GM19467 (cell line): ENCODE measurements around the gene LRP1.

Source experiments
- ATAC-seq: cut with Tn5 transposase; IDR thresholded peaks from one replicate; pipeline ENCODE4 v1.9.1; 2021; ENCODE audit warnings: mild to moderate bottlenecking, moderate library complexity; ENCODE audit not compliant: unreplicated experiment

LRP1 gene

DNA sequence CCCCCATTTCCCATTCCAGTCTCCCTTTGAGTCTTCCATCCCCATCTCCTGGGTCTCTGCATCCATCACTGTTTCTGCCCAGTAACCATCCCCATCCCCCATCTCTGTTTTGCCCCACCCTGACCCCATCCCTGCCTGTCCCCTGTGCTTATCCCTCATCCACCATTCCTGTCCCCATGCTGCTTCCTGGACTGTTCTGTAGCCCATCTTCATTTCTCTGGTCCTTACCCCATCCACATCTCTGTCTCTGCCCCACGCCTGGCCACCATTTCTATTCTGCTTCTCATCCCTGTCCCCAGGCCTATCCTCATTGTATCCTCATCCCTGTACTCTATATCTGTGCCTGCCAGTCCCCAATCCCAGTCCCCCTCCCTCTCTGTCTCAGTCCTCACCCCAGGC is 92.5 kb downstream of the LRP1 start:
- no peak for ATAC-seq

DNA sequence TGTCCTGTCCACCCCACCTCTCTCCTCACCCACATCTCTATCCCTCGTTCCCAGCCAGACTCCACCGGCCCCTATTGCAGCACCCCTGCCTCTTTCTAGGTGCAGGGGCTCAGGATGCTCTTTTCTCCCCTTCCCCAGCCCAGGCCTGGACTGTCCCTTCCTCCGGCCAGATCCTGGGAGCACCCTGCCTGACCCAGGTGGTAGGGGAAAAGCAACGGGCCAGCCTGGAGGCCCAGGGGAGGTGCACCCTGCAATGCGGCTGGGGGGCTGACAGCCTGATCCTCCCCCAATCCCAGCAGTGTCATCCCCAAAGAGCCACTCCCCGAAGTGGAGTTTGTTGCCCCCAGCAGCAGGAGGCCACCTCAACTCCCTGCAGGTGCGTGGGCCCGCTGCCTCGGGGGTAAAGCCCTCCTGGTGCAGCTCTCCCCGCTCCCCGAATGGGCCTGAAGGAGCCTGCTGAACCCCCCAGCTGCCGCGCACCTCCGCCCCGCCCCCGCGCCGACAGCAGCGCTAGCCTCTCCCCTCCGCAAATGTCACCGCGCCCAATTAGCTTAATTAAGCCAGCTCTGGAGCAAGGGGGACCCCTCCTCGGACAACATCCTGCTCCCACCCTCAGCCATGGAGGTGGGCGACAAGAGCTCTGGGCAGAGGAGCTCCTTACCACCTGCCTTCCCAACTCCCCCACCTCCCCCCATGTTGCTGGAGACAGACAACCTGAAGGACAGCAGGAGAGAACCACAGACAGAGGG is 93.1 kb downstream of the LRP1 start:
- ATAC-seq, result no peak

DNA sequence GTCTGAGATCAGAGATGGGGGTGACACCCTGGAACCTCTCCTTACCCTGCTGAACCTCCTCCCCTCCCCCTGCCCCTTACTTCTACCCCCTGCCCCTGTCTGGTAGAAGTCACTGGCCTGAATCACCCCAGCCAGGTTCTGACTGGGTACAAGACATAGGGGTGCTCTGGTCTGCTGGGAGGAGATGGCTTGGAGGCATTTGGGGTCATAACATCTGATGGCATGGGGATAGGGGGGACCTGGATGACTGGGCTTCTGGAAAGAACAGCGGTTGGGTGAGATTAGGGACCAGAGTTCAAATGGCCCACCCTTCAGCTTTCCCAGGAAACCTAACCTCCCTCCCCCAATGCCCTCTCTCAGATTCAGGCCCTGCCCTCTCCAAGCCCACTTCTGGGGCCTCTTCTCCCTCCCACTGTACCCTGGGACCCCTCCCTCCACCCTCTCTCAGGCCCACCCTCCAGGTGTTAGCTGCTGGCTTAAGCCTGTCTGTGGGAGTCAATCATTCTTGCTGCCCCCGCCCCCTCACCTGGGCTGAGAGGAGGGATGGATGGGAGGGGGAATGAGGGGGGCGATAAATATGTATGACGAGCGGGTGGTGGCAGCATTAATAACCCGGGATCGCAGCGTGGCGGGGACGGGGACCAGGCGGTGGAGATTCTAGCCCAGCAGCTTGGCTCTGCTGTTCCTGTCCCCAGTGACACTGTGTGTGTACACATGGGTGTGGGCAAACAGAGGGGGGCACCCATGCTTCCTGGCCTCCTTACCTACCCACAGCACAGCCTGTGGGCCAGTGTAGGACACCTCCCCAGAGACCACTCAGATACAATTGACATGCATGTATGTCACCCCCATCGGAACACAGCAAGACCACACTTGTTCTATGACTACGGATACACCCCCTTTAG is 94.3 kb downstream of the LRP1 start:
- ATAC-seq, result no peak

DNA sequence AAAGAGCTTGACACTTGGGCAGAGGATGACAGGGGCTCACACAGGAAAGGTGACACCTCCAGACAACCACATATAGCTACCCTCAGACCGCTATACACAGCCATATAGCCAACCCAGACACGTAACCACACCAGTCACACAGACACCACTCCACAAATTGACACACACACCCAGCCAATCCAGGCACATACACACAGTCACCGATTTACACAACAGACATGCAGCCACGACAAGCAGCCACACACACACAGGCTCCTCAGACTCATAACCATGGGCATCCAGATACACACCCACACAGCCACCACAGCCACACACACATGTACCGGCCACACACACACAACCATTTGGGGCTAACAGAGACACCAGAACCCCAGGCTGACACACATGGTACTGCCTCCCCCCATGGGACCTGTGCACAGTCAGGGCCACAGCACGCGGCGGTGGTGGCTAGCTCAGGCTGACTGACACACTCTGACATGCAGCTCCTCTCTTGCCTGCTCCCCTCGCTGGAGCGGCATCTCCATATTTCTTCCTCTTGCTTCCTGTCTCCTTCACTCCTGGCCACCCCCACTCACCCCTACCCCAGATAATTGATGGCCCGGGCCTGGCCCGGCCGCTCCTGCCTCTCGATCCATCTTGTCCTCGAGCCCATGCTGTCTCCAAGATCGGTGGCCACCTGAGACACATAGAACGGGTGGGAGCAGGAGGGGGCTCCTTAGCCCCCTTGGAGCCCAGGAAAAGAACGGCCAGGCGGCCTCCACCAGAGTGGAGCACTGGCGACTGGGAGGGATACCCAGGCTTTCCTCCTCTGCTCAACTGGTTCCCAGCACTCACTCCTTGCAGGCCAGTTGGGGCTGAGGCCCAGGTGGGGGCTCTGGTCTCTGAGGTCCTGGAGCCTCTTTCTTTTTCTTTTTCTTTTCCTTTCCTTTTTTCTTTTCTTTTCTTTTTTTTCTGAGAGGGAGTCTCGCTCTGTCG is 95.2 kb downstream of the LRP1 start:
- ATAC-seq, result no peak

DNA sequence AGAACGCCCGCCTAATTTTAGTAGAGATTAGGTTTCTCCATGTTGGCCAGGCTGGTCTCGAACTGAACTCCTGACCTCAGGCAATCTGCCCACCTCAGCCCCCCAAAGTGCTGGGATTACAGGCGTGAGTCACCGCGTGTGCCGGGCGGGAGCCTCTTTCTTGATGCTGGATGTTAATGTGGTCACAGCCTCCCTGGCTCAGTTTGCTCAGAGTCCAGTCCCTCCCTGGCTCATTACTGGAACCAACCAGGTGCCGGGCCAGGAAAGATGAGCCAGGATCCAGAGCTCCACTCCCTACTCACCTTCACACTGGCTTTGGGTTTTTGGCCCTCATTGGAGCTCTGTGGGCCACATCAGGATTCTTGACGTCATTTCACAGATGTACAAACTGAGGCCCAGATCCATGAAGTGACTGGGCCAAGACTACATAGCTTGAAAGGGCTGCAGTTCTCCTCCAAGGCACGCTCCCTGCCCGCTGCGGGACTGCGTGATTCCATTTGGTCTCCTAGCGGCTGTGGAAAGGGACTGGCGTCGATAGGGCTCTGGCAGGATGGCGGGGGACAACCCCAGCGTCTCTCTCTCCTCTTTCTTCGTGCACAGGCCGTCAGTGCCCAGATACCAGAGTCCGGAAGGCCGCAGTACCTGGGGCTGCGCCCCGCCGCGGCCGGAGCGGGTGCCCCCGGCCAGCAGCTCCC is 96.1 kb downstream of the LRP1 start:
- no peak for ATAC-seq

DNA sequence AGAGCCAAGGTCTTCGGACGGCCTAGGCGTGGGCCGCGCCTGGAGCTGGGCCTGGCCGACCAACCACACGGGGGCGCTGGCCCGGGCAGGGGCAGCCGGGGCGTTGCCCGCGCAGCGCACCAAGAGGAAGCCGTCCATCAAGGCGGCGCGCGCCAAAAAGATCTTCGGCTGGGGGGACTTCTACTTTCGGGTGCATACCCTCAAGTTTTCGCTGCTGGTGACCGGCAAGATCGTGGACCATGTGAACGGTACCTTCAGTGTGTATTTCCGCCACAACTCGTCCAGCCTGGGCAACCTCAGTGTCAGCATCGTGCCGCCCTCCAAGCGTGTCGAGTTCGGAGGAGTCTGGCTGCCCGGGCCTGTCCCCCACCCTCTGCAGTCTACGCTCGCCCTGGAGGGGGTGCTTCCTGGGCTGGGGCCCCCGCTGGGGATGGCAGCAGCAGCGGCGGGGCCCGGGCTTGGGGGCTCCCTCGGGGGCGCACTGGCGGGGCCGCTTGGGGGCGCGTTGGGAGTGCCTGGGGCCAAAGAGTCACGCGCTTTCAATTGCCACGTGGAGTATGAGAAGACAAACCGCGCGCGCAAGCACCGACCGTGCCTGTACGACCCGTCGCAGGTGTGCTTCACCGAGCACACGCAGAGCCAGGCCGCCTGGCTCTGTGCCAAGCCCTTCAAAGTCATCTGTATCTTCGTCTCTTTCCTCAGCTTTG is 96.8 kb downstream of the LRP1 start:
- no peak for ATAC-seq

DNA sequence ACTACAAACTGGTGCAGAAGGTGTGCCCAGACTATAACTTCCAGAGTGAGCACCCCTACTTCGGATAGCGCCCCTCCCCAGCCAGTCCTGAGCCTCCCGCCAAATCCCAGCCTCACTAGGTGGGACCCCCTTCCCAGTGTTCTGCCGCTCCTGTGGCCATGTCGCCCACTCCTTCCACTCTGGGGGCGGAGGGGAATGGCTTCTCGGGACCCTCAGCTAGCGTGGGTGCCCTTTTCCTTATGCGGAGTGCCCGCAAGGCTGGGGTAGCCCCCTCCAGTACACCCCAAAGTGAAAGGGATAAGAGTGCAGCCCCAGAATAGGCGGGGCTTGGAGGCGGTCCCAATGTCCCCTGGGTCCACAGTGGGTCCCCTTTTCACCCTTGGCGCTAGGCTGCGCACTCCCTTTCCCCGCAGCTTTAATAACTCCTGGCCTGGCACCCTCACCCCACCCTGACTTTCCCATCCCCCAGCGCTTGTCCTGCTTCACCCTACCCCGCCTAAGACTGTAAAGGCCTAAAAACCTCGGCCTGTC is 97.5 kb downstream of the LRP1 start:
- no peak for ATAC-seq

DNA sequence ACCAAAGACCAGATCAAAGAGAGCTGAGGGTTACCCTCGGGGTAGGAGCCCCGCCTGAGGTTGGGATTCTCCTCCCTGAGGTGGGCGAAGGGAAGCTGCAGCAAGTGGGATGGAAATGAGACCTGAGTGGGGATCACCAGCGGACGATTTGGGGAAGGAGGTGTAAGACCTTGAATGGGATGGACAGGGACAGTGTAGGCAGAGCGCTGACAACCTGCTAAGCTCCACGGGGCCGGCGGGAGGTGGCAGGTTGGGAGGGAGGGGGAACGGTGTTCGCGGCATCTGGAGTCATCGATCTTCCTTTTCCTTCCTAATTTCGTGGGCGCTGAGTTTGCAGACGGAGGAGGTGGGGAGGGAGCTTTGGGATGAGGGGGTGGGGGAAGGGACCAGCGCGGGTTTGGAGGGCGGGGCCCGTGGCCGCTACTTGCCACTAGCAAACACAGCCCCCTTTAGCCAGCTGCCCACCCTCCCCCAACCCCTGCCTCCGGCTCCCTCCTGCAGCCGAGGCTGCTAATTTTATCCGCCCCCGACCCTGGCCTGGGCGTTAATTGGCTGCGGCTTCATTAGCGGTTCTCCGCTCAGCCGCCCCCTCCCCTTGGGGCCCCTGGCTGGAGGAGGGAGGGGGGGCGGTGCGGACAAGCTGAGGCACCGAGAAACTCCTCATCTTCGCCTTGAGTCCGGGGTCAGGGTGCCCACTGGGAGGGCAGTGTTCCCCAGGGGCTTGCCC is 98.5 kb downstream of the LRP1 start:
- ATAC-seq, result no peak

DNA sequence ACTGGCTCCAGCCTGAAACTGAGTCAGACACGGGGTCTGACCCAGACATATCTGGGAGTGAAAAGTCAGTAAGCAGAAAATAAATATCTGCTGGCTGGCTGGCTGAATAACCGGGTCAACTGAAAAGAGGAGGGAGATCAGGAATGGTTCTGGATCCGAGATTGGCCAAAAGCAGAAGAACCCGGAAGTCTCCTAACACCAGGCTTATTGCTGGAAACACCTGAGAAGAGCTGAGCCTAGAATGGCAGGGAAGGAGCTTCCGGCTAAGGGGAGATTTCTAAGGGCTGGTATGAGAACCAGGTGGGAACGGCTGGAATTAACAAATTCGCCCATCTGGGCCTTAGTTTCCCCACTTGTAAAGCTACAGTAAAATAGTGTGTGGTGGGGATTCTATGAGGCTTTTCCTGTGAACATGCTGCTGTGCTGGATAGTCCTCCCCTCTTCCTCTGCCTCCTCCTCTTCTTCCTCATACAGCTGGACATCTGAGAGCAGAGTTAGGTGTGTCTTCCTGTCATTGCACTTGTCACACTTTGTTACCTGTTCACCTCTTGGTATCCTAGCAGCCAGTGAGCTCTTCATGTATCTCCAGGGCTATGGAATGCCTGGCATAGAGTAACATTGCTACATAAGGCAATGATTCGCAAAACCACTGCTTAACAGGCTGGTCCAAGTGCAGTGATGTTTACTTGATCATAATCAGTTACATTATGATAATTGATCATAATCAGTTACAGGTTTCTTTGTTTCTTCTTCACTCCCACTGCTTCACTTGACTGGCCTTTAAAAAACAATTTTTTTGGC is 99.2 kb downstream of the LRP1 start:
- ATAC-seq, result no peak

DNA sequence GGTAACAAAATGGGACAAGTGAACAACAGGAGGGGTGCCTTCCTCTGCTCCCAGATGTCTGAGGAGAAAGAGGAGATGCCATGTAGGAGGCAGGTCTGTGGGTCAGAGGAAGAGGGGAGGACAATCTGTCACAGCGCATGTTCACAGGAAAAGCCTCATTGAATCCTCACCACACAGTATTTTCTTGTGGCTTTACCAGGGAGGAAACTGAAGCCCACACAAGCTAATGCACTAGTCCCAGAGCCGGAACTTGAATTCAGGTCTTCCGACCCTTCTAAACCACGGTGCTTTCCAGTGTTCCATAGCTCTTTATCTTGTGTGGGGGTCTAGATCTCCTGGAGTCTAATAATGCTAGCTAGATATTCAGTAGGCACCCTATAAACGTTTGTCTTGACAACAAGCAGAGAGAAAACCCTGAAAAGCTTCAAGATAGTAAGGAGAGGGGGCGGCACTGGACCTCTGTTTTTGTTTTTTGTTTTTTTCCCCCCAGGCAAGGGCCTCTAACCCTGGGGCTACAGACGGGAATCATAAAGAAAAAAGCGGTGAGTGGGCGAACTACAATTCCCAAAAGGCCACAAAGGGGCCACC is 100.9 kb downstream of the LRP1 start:
- ATAC-seq, result no peak

DNA sequence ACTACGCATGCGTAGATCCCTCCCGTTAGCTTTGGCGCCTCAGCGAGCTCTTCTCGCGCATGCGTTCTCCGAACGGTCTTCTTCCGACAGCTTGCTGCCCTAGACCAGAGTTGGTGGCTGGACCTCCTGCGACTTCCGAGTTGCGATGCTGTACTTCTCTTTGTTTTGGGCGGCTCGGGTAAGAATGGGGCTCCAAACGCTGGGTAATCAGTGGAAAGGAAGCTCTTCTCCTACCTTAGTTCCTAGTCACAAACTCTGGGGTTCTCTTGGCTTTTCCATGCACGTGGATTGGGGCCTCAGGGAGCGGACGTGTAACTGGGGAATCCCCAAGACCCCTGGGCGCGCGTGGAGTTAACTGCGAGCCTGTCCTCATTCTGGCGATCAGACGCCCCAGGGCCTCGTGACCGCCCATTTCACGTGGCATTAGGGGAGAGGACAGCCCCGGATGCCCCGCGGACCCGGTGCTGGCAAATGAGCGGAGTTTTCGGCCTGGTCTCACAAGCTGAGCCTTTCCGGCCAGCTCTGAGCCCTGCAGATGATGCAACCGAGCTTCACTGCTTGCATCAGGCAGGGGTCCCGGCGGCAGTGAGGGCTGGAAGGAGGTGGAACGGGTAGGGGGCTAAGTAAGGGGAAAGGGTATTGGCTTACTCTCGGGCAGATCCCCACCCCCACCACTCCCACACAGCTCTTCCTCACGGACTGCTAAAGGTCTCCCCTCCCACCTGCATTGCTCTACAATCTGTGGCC is 101.5 kb downstream of the LRP1 start, which contains the start of gene SHMT2:
Gene SHMT2 (plus strand): TSS at position 78 of the 747 bp plus-strand sequence. CDS start 68 bp downstream, at position 146.
- peak; percentile 56 for ATAC-seq

DNA sequence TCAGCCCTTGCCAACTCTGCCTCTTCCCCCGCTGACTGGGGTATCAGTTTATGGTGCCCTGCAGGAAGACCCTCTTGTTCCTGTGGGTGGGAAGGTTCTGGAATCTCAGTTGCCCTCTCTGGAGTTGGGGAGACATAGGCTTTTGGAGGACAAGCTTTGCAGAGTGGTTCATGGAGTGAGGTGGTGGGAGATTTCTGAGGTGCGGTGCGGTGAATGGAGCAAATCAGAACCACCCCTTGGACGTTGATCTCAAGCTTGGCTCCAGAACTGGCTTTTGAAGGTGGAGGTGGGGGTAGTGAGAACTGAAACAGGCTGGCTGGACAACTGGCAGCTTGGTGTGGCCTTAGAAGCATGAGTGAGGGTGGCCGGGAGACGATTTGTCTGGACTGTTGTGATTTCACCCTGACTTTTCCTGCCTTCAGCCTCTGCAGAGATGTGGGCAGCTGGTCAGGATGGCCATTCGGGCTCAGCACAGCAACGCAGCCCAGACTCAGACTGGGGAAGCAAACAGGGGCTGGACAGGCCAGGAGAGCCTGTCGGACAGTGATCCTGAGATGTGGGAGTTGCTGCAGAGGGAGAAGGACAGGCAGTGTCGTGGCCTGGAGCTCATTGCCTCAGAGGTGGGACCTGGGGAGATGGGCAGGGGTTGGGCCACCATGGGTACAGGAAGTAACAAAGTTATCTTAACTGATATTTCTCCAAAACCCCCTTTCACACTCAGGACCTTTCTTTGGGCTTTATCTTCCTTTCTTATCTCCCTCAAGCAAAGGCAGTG is 102.3 kb downstream of the LRP1 start:
- no peak for ATAC-seq

DNA sequence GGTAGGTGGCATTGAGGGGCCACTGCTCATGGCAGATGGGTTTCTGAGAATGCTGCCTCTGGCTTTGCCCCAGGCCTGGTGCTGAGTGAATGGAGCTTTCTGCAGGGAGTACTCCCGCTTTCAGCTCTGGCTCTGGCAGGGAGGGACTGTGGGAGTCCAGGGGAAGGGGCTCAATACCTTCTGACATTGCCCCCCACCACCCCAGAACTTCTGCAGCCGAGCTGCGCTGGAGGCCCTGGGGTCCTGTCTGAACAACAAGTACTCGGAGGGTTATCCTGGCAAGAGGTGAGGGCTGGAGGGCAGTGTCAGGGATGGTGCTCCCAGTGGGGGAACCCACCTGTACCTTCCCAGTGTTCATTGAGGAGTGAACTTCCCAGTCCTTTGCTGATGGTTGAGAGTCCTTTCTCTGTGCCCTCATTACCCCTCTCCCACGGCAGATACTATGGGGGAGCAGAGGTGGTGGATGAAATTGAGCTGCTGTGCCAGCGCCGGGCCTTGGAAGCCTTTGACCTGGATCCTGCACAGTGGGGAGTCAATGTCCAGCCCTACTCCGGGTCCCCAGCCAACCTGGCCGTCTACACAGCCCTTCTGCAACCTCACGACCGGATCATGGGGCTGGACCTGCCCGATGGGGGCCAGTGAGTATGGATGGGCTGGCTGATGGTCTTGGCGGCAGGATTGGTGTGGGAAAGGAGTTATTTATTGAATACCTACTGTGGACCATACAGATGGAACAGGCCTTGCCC is 103.2 kb downstream of the LRP1 start:
- ATAC-seq, result no peak

DNA sequence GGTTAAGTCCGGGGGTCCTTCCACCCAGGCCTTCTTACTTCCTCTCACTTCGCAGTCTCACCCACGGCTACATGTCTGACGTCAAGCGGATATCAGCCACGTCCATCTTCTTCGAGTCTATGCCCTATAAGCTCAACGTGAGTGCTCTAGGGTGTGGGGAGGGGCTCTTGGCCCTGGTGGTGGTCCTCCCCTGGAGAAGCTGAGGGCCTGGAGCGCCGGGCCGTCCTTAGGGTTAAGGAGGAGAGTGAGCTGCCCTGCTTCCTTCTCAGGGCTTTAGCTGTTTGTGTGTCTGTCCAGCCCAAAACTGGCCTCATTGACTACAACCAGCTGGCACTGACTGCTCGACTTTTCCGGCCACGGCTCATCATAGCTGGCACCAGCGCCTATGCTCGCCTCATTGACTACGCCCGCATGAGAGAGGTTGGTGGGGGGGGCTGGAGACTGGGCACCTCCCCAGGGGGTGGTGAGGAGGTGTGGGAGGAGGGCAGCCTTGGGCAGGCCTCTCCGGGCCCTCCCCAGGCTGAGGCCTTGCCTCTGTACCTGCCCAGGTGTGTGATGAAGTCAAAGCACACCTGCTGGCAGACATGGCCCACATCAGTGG is 104.0 kb downstream of the LRP1 start:
- ATAC-seq, result no peak
